GM12872 (cell line): ENCODE measurements around the gene POLDIP2.

Experiments
- TF ChIP-seq, protein P1 (sequence below): IDR thresholded peaks from 3 replicates; pipeline ENCODE4 v1.5.1; 2011; ENCODE audit warnings: low read depth, mild to moderate bottlenecking, low read length, moderate library complexity; ENCODE audit not compliant: insufficient read depth

POLDIP2 gene

DNA sequence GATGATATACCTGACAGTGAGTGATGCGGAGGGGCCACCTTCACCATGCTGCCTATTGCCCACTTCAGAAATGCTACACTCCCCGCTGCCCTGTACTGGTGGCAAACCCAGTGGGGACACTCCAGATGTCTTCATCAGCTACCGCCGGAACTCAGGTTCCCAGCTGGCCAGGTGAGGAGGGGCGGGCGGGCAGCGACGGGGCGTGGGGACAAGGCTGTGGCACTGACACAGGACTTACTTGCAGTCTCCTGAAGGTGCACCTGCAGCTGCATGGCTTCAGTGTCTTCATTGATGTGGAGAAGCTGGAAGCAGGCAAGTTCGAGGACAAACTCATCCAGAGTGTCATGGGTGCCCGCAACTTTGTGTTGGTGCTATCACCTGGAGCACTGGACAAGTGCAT is 30.8 kb upstream of the POLDIP2 start:
- TF ChIP-seq, protein P1, sequence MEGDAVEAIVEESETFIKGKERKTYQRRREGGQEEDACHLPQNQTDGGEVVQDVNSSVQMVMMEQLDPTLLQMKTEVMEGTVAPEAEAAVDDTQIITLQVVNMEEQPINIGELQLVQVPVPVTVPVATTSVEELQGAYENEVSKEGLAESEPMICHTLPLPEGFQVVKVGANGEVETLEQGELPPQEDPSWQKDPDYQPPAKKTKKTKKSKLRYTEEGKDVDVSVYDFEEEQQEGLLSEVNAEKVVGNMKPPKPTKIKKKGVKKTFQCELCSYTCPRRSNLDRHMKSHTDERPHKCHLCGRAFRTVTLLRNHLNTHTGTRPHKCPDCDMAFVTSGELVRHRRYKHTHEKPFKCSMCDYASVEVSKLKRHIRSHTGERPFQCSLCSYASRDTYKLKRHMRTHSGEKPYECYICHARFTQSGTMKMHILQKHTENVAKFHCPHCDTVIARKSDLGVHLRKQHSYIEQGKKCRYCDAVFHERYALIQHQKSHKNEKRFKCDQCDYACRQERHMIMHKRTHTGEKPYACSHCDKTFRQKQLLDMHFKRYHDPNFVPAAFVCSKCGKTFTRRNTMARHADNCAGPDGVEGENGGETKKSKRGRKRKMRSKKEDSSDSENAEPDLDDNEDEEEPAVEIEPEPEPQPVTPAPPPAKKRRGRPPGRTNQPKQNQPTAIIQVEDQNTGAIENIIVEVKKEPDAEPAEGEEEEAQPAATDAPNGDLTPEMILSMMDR = no peak

DNA sequence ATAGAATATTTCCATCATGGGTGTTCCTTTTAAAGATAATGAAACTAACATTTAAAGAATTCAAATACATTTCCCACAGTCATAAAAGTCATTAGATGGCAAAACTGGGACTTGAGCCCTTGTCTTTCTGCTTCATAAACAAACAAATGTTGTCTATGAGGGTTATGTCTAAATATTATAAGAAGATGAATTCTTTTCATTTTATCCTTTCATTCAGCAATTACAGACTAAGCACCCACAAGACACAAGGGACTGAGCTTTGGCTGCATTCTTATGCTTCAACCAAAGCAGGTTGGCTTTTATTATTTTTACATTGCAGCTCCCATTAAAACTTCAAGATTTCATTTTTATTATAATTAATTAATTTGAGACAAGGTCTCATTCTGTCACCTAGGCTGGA is 29.1 kb upstream of the POLDIP2 start:
- TF ChIP-seq, protein P1 = no peak

DNA sequence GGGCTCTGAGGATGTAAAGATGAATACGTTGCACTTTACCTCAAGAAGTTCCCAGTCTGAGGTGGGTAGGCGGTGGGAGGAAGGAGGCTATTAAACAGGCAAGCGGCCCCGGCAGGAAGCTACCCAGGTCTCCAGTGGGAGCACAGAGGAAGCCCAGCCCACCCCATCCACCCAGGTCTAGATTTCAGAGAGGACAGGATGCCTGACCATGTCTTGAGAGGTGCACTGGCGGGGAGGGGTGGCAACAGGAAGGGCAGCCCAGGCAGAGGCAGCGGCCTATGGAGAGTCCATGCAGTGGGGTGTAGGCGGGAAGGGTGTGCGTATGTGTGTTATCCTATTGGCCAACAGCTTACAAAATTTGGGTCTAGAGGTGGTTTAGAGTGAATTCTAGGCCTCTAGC is 28.1 kb upstream of the POLDIP2 start:
- TF ChIP-seq, protein P1 = no peak

- TF ChIP-seq, protein P1 = no peak
Measured at GRCh38 chr17:28385037-28385400, 27.7 kb upstream of the POLDIP2 start.

GRCh38 chr17:28384281-28385036 is 27.1 kb upstream of the POLDIP2 start:
- TF ChIP-seq, protein P1 = no peak

DNA sequence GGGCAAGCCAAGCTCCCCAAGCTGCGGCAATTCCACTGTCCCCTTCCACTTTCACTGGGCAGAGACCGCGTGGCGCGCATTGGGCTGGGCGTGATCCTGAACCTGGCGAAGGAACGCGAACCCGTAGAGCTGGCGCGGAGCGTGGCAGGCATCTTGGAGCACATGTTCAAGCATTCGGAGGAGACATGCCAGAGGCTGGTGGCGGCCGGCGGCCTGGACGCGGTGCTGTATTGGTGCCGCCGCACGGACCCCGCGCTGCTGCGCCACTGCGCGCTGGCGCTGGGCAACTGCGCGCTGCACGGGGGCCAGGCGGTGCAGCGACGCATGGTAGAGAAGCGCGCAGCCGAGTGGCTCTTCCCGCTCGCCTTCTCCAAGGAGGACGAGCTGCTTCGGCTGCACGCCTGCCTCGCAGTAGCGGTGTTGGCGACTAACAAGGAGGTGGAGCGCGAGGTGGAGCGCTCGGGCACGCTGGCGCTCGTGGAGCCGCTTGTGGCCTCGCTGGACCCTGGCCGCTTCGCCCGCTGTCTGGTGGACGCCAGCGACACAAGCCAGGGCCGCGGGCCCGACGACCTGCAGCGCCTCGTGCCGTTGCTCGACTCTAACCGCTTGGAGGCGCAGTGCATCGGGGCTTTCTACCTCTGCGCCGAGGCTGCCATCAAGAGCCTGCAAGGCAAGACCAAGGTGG is 24.0 kb upstream of the POLDIP2 start:
- TF ChIP-seq, protein P1 = peak; percentile 44; the same call in 2 of the 3 replicates

GRCh38 chr17:28379814-28380801 is 22.8 kb upstream of the POLDIP2 start:
- TF ChIP-seq, protein P1 = no peak
